ENCODE measurements around the gene KTN1. TPM values are rescaled to one million over a fixed set of nuclear protein-coding genes. Genes with fewer than 3 reads are reported as not detected.

The KTN1 gene
- 107 and 122 TPM in 2 replicates for total RNA-seq

DNA sequence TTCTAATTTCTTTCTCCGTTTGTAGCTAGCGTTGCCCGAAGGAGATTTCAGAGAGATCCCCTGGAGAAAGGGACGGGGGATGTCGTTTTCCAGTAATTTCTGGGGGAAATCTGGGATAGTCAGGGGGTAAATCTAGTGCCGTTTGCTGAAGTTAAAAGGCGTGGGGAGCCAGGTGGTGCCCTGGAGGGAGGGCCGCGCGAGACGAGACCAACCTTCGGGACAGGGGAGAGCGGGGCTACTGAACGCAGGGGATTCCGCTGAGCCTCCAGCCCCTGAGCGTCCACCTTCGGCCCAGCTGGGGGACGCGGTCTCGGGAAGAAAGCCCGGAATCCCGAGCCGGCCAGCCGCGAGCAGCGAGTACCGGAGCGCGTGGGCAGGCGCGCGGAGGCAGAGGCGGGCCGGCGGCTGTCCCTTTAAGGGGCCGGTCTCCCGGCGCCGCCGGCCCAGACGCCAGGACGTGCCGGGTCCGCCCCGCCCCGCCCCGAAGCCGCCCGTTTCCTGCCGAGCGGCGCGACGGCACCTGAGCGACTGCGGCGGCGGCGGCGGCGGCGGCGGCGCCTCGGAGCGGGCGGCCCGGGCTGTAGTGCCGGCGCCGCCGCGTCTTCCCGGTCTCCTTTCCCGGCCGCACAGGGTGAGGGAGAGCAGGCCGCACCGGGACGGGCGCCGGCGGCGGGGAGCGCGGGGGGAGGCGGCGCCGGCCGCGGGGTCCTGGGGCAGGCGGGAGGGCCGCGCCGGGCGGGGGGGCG lies at the start of gene KTN1:
Gene KTN1, plus strand, starts transcription at position 484 of the 746 bp plus-strand sequence. CDS start 31,842 bp downstream, outside the sequence.

Other genes starting within 250 kb of the KTN1 start
- 5.7 and 6.6 TPM in 2 replicates for gene ATG14, start 168.4 kb upstream of the KTN1 start, total RNA-seq
- gene TBPL2, start 139.6 kb upstream of the KTN1 start, total RNA-seq = not detected in 2 replicates

Measured in mammary microvascular endothelial cell (primary cell).